GM23338 (cell line): ENCODE data around the gene MOSMO. TPM values are rescaled to one million over a fixed set of nuclear protein-coding genes. Genes with fewer than 3 reads are reported as not detected.

Experiments used
- ATAC-seq: fragments of 200-7000 bp; cut with Tn5 transposase; 3 replicates; pipeline ENCODE4 v1.9.1; 2020
- DNase-seq: peaks from one replicate; pipeline ENCODE4 v3.0.0-alpha.2; 2015; ENCODE audit warnings: low spot score
- H2AFZ ChIP-seq: fragments of 200-600 bp; sonication (generic); 2 replicates; pipeline ENCODE4 v1.8.0; 2016; ENCODE audit warnings: antibody characterized with exemption, mild to moderate bottlenecking, moderate library complexity
- H3F3A ChIP-seq: fragments of 200-600 bp; sonication (generic); replicated peaks from 2 replicates; pipeline ENCODE4 v1.8.0; 2017; ENCODE audit warnings: antibody characterized with exemption, mixed run types, low read depth
- H3K27ac ChIP-seq: fragments of 200-600 bp; sonication (generic); 2 replicates; pipeline ENCODE4 v1.6.1; 2016; ENCODE audit warnings: low read depth
- H3K27me3 ChIP-seq: fragments of 200-600 bp; sonication (generic); 2 replicates; pipeline ENCODE4 v1.8.0; 2016; ENCODE audit warnings: mild to moderate bottlenecking, mixed run types, moderate library complexity; ENCODE audit not compliant: insufficient read depth
- H3K36me3 ChIP-seq: fragments of 200-600 bp; sonication (generic); 2 replicates; pipeline ENCODE4 v1.8.0; 2016; ENCODE audit warnings: mild to moderate bottlenecking; ENCODE audit not compliant: insufficient read depth
- H3K4me1 ChIP-seq: fragments of 200-600 bp; sonication (generic); 2 replicates; pipeline ENCODE4 v1.8.0; 2016; ENCODE audit warnings: mild to moderate bottlenecking, moderate library complexity; ENCODE audit not compliant: insufficient read depth
- H3K4me2 ChIP-seq: fragments of 200-600 bp; sonication (generic); 2 replicates; pipeline ENCODE4 v1.7.1; 2017; ENCODE audit warnings: mixed run types
- H3K4me3 ChIP-seq: fragments of 200-600 bp; sonication (generic); 2 replicates; pipeline ENCODE4 v1.6.1; 2016; ENCODE audit warnings: mixed run types
- H3K79me2 ChIP-seq: fragments of 200-600 bp; sonication (generic); replicated peaks from 2 replicates; pipeline ENCODE4 v1.8.0; 2017; ENCODE audit warnings: mild to moderate bottlenecking; ENCODE audit not compliant: insufficient read depth
- H3K9me2 ChIP-seq: fragments of 200-600 bp; sonication (generic); 2 replicates; pipeline ENCODE4 v1.8.0; 2017; ENCODE audit not compliant: insufficient read depth
- H4K20me1 ChIP-seq: fragments of 200-600 bp; sonication (generic); replicated peaks from 2 replicates; pipeline ENCODE4 v1.8.0; 2017; ENCODE audit warnings: mild to moderate bottlenecking; ENCODE audit not compliant: insufficient read depth
- H3K27ac Mint-ChIP-seq: 2 replicates; pipeline ENCODE4 v1.8.0; 2020; ENCODE audit warnings: inconsistent platforms, mild to moderate bottlenecking, moderate library complexity, mixed read lengths
- H3K27me3 Mint-ChIP-seq: 3 replicates; pipeline ENCODE4 v1.8.0; 2022; ENCODE audit warnings: low read depth, mild to moderate bottlenecking, moderate library complexity, mixed read lengths, inconsistent platforms; ENCODE audit not compliant: insufficient read depth, poor library complexity
- H3K36me3 Mint-ChIP-seq: 3 replicates; pipeline ENCODE4 v1.8.0; 2021; ENCODE audit warnings: low read depth, mild to moderate bottlenecking, inconsistent platforms, moderate library complexity, mixed read lengths
- H3K4me1 Mint-ChIP-seq: 3 replicates; pipeline ENCODE4 v1.8.0; 2020; ENCODE audit warnings: mild to moderate bottlenecking, inconsistent platforms, mixed read lengths
- H3K4me3 Mint-ChIP-seq: 3 replicates; pipeline ENCODE4 v1.8.0; 2021; ENCODE audit warnings: moderate library complexity, mild to moderate bottlenecking, inconsistent platforms, mixed read lengths
- H3K9me3 Mint-ChIP-seq: 3 replicates; pipeline ENCODE4 v1.8.0; 2020; ENCODE audit warnings: moderate library complexity, mild to moderate bottlenecking, inconsistent platforms, mixed read lengths
- CREB1 ChIP-seq: fragments of 250-450 bp; sonication (Bioruptor Pico); IDR thresholded peaks from 2 replicates; pipeline ENCODE4 v1.5.0; 2020; ENCODE audit warnings: low read depth, mild to moderate bottlenecking, moderate library complexity
- CTCF ChIP-seq, 2 experiments: fragments of 200-600 bp in 1 of 2; sonication (generic) in 1 of 2; conservative IDR thresholded peaks; 2 replicates each; pipeline versions ENCODE4 v1.5.1 to v1.6.1; 2016 to 2017; ENCODE audit warnings: antibody characterized with exemption in 2 of 2, low read depth in 2 of 2, mild to moderate bottlenecking in 2 of 2, moderate library complexity in 1 of 2
- ETS1 ChIP-seq: IDR thresholded peaks from 2 replicates; pipeline ENCODE4 v1.6.1; 2016; ENCODE audit warnings: antibody characterized with exemption
- EZH2 ChIP-seq: fragments of 200-600 bp; sonication (generic); IDR thresholded peaks from one replicate; pipeline ENCODE4 v1.8.0; 2017; ENCODE audit warnings: antibody characterized with exemption, mild to moderate bottlenecking, low read depth; ENCODE audit not compliant: unreplicated experiment
- EZH2phosphoT487 ChIP-seq: fragments of 200-600 bp; sonication (generic); IDR thresholded peaks from one replicate; pipeline ENCODE4 v1.8.1; 2018; ENCODE audit warnings: antibody characterized with exemption; ENCODE audit not compliant: unreplicated experiment
- JUNB ChIP-seq: IDR thresholded peaks from one replicate; pipeline ENCODE4 v1.6.1; 2016; ENCODE audit warnings: antibody characterized with exemption; ENCODE audit not compliant: unreplicated experiment
- POLR2AphosphoS5 ChIP-seq: IDR thresholded peaks from 2 replicates; pipeline ENCODE4 v1.6.1; 2016; ENCODE audit warnings: antibody characterized with exemption, low read depth
- STAT1 ChIP-seq: IDR thresholded peaks from one replicate; pipeline ENCODE4 v1.6.1; 2016; ENCODE audit warnings: antibody characterized with exemption; ENCODE audit not compliant: unreplicated experiment
- ZNF331 ChIP-seq: fragments of 250-450 bp; sonication (Bioruptor Pico); IDR thresholded peaks from 2 replicates; pipeline ENCODE4 v1.5.0; 2020; ENCODE audit warnings: low read depth, mild to moderate bottlenecking, moderate library complexity
- polyA plus RNA-seq: library from polyadenylated mRNA; unstranded; fragments of >200 nt; fragmentation: Nextera tagmentation; extraction: Ambion mirVana; gene quantifications from 2 replicates; pipeline ENCODE4 v1.2.1, GENCODE V29; 2016
- total RNA-seq: library from RNA; depleted of rRNA; stranded (reverse); fragments of >200 nt; shearing (Covaris generic); gene quantifications from 2 replicates; pipeline ENCODE4 v1.2.3, GENCODE V29; 2014
- TF ChIP-seq, protein P1 (sequence below): fragments of 250-450 bp; sonication (Bioruptor Pico); IDR thresholded peaks from 2 replicates; pipeline ENCODE4 v1.5.0; 2020; ENCODE audit warnings: mild to moderate bottlenecking, moderate library complexity

Gene MOSMO
- total and polyA plus RNA-seq, 2 experiments from 2014 or later, result 8.7 to 19.2 TPM

GRCh38 chr16:22073350-22073749 is 65.4 kb downstream of the MOSMO start (continued):
- TF ChIP-seq, protein P1, sequence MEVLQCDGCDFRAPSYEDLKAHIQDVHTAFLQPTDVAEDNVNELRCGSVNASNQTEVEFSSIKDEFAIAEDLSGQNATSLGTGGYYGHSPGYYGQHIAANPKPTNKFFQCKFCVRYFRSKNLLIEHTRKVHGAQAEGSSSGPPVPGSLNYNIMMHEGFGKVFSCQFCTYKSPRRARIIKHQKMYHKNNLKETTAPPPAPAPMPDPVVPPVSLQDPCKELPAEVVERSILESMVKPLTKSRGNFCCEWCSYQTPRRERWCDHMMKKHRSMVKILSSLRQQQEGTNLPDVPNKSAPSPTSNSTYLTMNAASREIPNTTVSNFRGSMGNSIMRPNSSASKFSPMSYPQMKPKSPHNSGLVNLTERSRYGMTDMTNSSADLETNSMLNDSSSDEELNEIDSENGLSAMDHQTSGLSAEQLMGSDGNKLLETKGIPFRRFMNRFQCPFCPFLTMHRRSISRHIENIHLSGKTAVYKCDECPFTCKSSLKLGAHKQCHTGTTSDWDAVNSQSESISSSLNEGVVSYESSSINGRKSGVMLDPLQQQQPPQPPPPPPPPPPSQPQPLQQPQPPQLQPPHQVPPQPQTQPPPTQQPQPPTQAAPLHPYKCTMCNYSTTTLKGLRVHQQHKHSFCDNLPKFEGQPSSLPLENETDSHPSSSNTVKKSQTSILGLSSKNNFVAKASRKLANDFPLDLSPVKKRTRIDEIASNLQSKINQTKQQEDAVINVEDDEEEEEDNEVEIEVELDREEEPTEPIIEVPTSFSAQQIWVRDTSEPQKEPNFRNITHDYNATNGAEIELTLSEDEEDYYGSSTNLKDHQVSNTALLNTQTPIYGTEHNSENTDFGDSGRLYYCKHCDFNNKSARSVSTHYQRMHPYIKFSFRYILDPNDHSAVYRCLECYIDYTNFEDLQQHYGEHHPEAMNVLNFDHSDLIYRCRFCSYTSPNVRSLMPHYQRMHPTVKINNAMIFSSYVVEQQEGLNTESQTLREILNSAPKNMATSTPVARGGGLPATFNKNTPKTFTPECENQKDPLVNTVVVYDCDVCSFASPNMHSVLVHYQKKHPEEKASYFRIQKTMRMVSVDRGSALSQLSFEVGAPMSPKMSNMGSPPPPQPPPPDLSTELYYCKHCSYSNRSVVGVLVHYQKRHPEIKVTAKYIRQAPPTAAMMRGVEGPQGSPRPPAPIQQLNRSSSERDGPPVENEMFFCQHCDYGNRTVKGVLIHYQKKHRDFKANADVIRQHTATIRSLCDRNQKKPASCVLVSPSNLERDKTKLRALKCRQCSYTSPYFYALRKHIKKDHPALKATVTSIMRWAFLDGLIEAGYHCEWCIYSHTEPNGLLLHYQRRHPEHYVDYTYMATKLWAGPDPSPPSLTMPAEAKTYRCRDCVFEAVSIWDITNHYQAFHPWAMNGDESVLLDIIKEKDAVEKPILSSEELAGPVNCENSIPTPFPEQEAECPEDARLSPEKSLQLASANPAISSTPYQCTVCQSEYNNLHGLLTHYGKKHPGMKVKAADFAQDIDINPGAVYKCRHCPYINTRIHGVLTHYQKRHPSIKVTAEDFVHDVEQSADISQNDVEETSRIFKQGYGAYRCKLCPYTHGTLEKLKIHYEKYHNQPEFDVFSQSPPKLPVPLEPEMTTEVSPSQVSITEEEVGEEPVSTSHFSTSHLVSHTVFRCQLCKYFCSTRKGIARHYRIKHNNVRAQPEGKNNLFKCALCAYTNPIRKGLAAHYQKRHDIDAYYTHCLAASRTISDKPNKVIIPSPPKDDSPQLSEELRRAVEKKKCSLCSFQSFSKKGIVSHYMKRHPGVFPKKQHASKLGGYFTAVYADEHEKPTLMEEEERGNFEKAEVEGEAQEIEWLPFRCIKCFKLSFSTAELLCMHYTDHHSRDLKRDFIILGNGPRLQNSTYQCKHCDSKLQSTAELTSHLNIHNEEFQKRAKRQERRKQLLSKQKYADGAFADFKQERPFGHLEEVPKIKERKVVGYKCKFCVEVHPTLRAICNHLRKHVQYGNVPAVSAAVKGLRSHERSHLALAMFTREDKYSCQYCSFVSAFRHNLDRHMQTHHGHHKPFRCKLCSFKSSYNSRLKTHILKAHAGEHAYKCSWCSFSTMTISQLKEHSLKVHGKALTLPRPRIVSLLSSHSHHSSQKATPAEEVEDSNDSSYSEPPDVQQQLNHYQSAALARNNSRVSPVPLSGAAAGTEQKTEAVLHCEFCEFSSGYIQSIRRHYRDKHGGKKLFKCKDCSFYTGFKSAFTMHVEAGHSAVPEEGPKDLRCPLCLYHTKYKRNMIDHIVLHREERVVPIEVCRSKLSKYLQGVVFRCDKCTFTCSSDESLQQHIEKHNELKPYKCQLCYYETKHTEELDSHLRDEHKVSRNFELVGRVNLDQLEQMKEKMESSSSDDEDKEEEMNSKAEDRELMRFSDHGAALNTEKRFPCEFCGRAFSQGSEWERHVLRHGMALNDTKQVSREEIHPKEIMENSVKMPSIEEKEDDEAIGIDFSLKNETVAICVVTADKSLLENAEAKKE (CRISPR knock-in tag), result no peak
- TF ChIP-seq JUNB (no peak), ETS1 (no peak), STAT1 (no peak), CTCF (conservative IDR thresholded peaks at IDR 0.05; ENCODE audit: low read depth in 2 of 2) (no peak)

- H3K79me2 ChIP-seq, result 0 out of 2 replicates have a peak, but pooled peaks cover 5% of the 10 kb centered on the region
- DNase-seq (no peak), ATAC-seq (no peak)
- Mint-ChIP-seq H3K36me3 (no peaks in the 10 kb centered on the region), H3K27me3 (no peaks in the 10 kb centered on the region), H3K27ac (no peak overlapping the region), H3K4me3 (no peak overlapping the region), H3K4me1 (no peaks in the 10 kb centered on the region), H3K9me3 (no peaks in the 10 kb centered on the region)
- no peak overlapping the region for H3K27ac ChIP-seq
- no peak overlapping the region for H3K4me3 ChIP-seq
- no peaks in the 10 kb centered on the region for H3K9me2 ChIP-seq
- H3K27me3 ChIP-seq, result no peaks in the 10 kb centered on the region
- peaks cover 4% of the 10 kb centered on the region for H3K4me1 ChIP-seq
- no peaks in the 10 kb centered on the region; the same call in 1 of the 2 replicates for H3K36me3 ChIP-seq
- no peak overlapping the region for H2AFZ ChIP-seq
- no peaks in the 10 kb centered on the region for H3F3A ChIP-seq
- peaks cover 8% of the 10 kb centered on the region; the same call in 1 of the 2 replicates for H4K20me1 ChIP-seq
- no peak overlapping the region for H3K4me2 ChIP-seq
- TF ChIP-seq ETS1 (no peak), ZNF331 (CRISPR knock-in tag) (no peak), EZH2phosphoT487 (no peak), POLR2AphosphoS5 (no peak), JUNB (no peak), CREB1 (no peak), EZH2 (no peak), CTCF (conservative IDR thresholded peaks at IDR 0.05; ENCODE audit: low read depth in 2 of 2) (no peak)
Observed at GRCh38 chr16:22075043-22075757, 67.3 kb downstream of the MOSMO start.
